Measurements from ENCODE around the gene REEP5. TPM values are rescaled to one million over a fixed set of nuclear protein-coding genes. Genes with fewer than 3 reads are reported as not detected.
"Not testable (repeated sequence)": the region's sequence is repeated elsewhere in the genome, so short reads cannot be mapped to it uniquely, and the experiment has no call there.

REEP5 gene
- polyA plus RNA-seq, result 100 to 1,000 TPM in 2 of 3 donors, 10 to 100 TPM in 1; 94.8 to 148 (median 103) TPM

DNA sequence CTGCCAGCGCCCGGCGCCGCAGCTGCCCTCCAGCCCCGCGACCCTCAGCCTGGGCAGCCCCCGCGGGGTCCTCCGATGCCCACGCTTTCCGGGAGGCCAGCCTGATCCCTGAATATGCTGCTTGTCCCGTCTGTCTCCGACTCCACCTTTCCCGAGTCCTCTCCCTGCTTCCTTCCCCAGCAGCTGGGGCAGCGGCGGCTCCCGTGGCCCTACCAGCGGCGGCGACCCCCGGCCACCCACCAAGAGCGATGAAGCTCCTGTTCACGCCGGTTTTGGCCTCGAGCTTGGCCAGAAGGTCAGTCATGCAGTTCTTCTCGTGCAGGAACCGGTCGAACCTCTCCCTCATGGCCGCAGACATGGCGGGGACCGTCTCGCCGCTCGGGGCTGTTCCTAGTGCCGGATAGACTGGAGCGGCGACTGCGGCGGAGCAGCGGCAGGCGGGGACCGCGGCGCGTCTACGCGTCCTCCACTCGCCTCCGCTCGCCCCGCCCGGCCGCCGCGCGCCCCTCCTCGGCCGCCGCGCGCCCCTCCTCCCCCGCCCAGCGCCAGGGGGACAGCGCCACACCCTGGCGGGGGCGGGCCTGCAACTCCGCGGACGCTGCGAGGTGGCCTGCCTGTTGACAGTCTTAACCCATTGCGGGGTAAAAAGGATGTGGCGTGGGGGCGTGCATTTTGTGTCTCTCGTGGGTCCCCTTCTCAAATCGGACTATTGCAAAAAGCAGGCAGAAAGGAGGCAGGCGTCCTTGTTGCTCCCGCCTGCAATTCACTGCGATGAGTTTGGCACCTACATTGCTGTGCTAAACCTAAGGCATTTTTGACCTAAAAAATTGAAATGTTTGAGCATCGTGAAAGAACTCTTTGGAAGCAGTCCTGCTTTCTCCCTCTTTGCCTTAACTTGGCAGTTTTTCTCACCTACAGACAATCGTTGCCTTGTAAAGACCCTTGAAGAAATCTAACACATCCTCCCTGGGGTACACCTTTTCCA lies at the start of gene REEP5:
Gene REEP5, minus strand, starts transcription at position 395 of the 985 bp plus-strand sequence. Its CDS starts 37 bp downstream, at position 358.
- Mint-ChIP-seq H3K36me3 (peaks cover 0 to 11% (median 10%) of the 10 kb centered on the region in 3 donors), H3K27ac (peak within 1 kb of the TSS; percentile 93 to 99 (median 98)), H3K4me1 (peaks cover 59 to 68% of the 10 kb centered on the region in 2 donors), H3K4me3 (peak within 1 kb of the TSS; percentile 88 to 98 (median 93)), H3K9me3 (no peaks in the 10 kb centered on the region), H3K27me3 (ENCODE audit: low read depth in 3 of 3) (peaks cover 8 to 9% (median 9%) of the 10 kb centered on the region in 3 donors)
- DNase-seq, result peak; percentile 86 to 89 (median 89)

- H3K27me3 Mint-ChIP-seq (ENCODE audit: low read depth in 3 of 3), result peaks cover 6 to 8% (median 6%) of the 10 kb centered on the region in 3 donors
- H3K4me3 Mint-ChIP-seq, result no peak overlapping the region
- H3K27ac Mint-ChIP-seq, result no peak overlapping the region
- no peaks in the 10 kb centered on the region for H3K36me3 Mint-ChIP-seq
- DNase-seq, result no peak
- peaks cover 0 to 3% (median 0%) of the 10 kb centered on the region in 6 donors for H3K9me3 Mint-ChIP-seq
- H3K4me1 Mint-ChIP-seq, result peaks cover 12% of the 10 kb centered on the region in 2 donors
Observed at GRCh38 chr5:112971276-112971675, 49.2 kb upstream of the REEP5 start.

- Mint-ChIP-seq H3K4me1 (no peaks in the 10 kb centered on the region), H3K9me3 (peaks cover 0 to 3% (median 0%) of the 10 kb centered on the region in 6 donors), H3K4me3 (no peak overlapping the region), H3K27ac (no peak overlapping the region), H3K27me3 (ENCODE audit: low read depth in 3 of 3) (peaks cover 0 to 6% (median 0%) of the 10 kb centered on the region in 3 donors), H3K36me3 (no peaks in the 10 kb centered on the region)
- no peak for DNase-seq
Observed at GRCh38 chr5:112968411-112969106, 46.5 kb upstream of the REEP5 start.

GRCh38 chr5:112967520-112968083 lies 45.6 kb upstream of the REEP5 start:
- H3K4me1 Mint-ChIP-seq, result no peaks in the 10 kb centered on the region
- no peak overlapping the region for H3K4me3 Mint-ChIP-seq
- H3K9me3 Mint-ChIP-seq, result peaks cover 0 to 3% (median 0%) of the 10 kb centered on the region in 6 donors
- H3K27me3 Mint-ChIP-seq (ENCODE audit: low read depth in 3 of 3), result peaks cover 1 to 7% (median 2%) of the 10 kb centered on the region in 3 donors
- no peaks in the 10 kb centered on the region for H3K36me3 Mint-ChIP-seq
- H3K27ac Mint-ChIP-seq, result no peak overlapping the region
- no peak for DNase-seq

DNA sequence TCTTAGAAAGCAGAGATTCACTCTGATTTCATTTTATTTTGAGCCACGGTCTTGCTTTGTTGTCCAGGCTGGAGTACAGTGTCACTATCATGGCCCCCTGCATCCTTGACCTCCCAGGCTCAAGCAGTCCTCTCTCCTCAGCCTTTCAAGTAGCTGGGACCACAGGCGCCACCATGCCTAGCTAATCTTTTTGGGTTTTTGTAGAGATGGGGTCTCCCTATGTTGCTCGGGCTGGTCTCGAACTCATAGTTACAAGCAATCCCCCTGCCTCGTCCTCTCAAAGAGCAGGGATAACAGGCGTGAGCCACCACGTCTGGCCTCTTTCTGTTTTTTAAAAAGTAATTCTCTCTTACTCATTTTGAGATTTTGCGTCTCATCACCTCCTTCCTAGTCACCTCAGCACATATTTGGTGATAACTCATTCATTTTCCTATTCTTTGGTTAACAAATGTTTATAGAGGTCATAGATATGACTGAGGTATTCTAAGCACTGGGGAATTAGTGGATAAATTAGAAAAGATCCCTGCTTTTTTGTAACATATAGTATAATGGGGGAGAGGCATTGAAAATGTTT lies 43.8 kb upstream of the REEP5 start:
- Mint-ChIP-seq H3K36me3 (no peaks in the 10 kb centered on the region), H3K9me3 (peaks cover 0 to 3% (median 0%) of the 10 kb centered on the region in 6 donors), H3K27me3 (ENCODE audit: low read depth in 3 of 3) (peaks cover 1 to 7% (median 2%) of the 10 kb centered on the region in 3 donors), H3K4me3 (no peak overlapping the region), H3K27ac (no peak overlapping the region), H3K4me1 (no peaks in the 10 kb centered on the region)
- DNase-seq, result no peak

DNA sequence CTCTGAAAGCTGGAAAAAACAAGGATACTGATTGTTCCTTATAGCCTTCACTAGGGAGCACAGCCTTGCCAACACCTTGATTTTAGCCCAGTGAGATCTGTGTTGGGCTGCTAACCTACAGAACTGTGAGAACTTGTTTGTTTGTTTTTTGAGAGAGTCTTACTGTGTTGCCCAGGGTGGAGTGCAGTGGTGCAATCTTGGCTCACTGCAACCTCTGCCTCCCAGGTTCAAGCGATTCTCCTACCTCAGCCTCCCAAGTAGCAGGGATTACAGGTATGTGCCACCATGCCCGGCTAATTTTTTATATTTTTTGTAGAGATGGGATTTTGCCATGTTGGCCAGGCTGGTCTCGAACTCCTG lies 41.3 kb upstream of the REEP5 start:
- H3K27me3 Mint-ChIP-seq (ENCODE audit: low read depth in 3 of 3); H3K9me3 Mint-ChIP-seq; H3K4me3 Mint-ChIP-seq; H3K36me3 Mint-ChIP-seq; DNase-seq; H3K27ac Mint-ChIP-seq; H3K4me1 Mint-ChIP-seq: not testable (repeated sequence)

- H3K4me3 Mint-ChIP-seq, result no peak overlapping the region
- H3K4me1 Mint-ChIP-seq, result no peaks in the 10 kb centered on the region
- H3K9me3 Mint-ChIP-seq, result no peaks in the 10 kb centered on the region
- H3K36me3 Mint-ChIP-seq, result no peaks in the 10 kb centered on the region
- H3K27ac Mint-ChIP-seq, result peak overlapping the region in 2 of 6 donors; percentile 34 to 37
- peaks cover 1 to 6% (median 2%) of the 10 kb centered on the region in 3 donors for H3K27me3 Mint-ChIP-seq (ENCODE audit: low read depth in 3 of 3)
- no peak for DNase-seq
Observed at GRCh38 chr5:112960863-112961504, 39.0 kb upstream of the REEP5 start.

- H3K4me1 Mint-ChIP-seq, result no peaks in the 10 kb centered on the region
- H3K27me3 Mint-ChIP-seq (ENCODE audit: low read depth in 3 of 3), result peaks cover 1 to 6% (median 2%) of the 10 kb centered on the region in 3 donors
- H3K36me3 Mint-ChIP-seq, result no peaks in the 10 kb centered on the region
- peak overlapping the region in 1 of 6 donors; percentile 37 for H3K27ac Mint-ChIP-seq
- DNase-seq, result no peak
- no peaks in the 10 kb centered on the region for H3K9me3 Mint-ChIP-seq
- no peak overlapping the region for H3K4me3 Mint-ChIP-seq
Observed at GRCh38 chr5:112960315-112960714, 38.3 kb upstream of the REEP5 start.

DNA sequence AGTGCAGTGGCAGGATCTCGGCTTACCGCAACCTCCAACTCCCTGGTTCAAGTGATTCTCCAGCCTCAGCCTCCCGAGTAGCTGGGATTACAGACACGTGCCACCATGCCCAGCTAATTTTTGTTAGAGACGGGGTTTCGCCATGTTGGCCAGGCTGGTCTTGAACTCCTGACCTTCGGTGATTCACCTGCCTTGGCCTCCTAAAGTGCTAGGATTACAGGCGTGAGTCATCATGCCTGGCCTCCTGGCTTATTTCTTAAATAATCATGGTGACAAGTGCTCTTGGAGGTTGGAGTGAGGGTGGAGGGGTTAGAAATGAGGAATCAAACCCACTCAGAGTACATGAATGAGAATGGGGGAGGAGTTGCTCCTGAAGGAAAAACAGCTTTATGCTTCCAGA lies 37.8 kb upstream of the REEP5 start:
- not testable (repeated sequence) for H3K27ac Mint-ChIP-seq; H3K36me3 Mint-ChIP-seq; H3K4me3 Mint-ChIP-seq; H3K4me1 Mint-ChIP-seq; H3K9me3 Mint-ChIP-seq; DNase-seq; H3K27me3 Mint-ChIP-seq (ENCODE audit: low read depth in 3 of 3)

DNA sequence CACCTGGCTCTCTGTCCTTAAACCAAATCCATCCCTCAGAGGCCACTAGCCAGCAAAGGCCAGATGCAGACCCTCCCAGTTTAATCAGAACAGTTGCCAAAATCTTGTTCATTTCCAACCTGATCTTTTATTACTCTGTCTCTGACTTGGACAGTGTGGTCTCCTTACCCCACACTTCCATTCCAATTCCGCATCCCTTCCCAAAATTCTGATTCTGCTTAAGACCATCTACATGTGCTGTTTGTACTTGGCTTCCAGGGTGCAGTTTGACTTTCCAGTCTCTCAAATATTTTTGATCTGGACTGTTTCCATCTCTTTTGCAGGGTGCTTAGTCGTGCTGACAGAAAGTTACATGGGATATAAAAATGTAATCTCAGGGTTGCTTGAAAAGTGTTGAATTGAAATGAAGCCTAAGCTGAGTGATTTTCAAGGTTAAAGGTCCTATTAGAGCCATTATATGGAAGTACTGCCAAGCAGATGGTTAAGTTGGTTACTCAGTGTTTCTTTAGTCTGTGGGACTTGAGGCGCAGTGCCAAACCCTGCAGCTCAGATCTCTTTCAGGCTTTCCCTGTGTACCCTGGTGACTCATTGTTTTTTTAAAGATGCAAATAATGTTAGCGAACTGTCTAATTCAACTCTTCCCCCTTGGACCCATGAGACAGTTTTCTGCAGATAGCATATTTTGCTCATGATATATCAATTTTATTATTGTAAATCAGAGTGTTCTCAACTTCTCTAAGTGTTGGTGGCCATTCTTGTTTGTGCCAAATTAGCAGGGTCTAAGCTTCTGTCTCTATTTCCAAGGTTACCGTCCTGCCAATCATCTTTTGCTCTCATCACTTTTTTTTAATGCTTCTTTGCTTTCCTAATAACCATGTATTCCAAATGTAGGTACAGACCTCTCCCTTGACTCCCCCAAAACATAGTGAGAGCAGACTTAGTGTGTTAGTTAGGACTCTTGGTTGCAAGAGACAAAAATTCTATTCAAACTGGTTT lies 36.4 kb upstream of the REEP5 start:
- Mint-ChIP-seq H3K27me3 (ENCODE audit: low read depth in 3 of 3) (peaks cover 1 to 7% (median 2%) of the 10 kb centered on the region in 3 donors), H3K4me3 (no peak overlapping the region), H3K4me1 (no peaks in the 10 kb centered on the region), H3K36me3 (no peaks in the 10 kb centered on the region), H3K9me3 (no peaks in the 10 kb centered on the region), H3K27ac (peak overlapping the region in 1 of 6 donors; percentile 3)
- DNase-seq, result no peak

DNA sequence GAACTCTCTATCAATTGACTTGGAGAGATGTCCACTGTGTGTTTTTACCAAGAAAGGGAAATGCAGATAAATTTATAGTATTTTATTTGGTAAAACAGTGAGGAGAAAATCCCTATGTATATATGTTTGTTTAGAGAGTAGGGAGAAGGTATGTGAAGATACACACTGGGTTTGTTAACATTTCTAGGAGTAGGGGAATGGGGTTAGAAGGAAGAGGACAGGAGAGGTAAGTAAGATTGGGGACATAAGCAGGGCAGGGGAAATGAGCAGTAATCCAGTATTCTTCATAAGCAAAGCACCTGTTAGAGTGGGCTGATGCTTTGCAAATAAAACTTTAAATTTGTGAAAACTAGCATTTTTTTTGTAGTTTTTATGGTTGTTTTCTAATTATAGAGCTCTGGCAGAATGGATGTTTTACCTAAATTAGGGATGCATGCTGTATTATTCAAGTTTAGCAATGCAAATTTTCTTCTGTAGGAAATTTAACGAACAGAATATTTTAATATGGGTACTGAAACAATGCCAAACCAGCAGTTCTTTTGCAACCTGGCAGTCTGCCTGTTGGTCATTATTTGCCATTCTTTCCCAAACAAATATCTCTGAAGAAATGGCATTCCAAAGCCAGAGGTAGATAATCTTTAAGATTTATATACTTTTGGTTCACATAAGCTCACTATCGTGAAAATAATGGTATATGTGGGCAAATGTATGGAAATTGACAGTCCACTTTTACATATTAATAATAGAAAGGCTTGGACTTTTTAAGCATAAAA lies 35.2 kb upstream of the REEP5 start:
- H3K4me1 Mint-ChIP-seq, result no peaks in the 10 kb centered on the region
- peaks cover 0 to 6% (median 0%) of the 10 kb centered on the region in 3 donors for H3K27me3 Mint-ChIP-seq (ENCODE audit: low read depth in 3 of 3)
- H3K36me3 Mint-ChIP-seq, result no peaks in the 10 kb centered on the region
- no peak overlapping the region for H3K4me3 Mint-ChIP-seq
- no peaks in the 10 kb centered on the region for H3K9me3 Mint-ChIP-seq
- DNase-seq, result no peak
- H3K27ac Mint-ChIP-seq, result no peak overlapping the region

DNA sequence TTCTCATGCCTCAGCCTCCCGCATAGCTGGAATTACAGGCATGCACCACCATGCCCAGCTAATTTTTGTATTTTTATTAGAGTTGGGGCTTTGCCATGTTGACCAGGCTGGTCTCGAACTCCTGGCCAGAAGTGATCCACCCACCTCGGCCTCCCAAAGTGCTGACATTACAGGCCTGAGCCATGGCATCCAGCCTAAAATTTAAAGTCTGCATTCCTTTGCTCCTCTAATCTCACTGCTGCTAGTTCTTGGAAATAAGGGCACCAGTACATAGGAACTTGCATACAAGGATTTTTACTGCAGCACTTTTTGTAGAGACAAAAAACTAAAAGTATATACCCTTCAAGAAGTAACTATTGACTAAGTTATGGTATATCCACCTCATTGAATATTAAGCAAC lies 34.6 kb upstream of the REEP5 start:
- no peak for DNase-seq

More for the DNA sequence above, 34.6 kb upstream of the REEP5 start:
- Mint-ChIP-seq H3K4me1 (no peaks in the 10 kb centered on the region), H3K27me3 (ENCODE audit: low read depth in 3 of 3) (peaks cover 0 to 6% (median 0%) of the 10 kb centered on the region in 3 donors), H3K36me3 (no peaks in the 10 kb centered on the region), H3K4me3 (no peak overlapping the region), H3K9me3 (no peaks in the 10 kb centered on the region), H3K27ac (no peak overlapping the region)

All from immature natural killer cell (primary cell).